Chondrocyte (in vitro differentiated cells): ENCODE measurements around the gene UPB1. TPM values are rescaled to one million over a fixed set of nuclear protein-coding genes. Genes with fewer than 3 reads are reported as not detected.

Experiments
- DNase-seq: peaks from one replicate; pipeline ENCODE4 v3.0.0; 2021; ENCODE audit warnings: mixed read lengths, low spot score
- H3K27ac Mint-ChIP-seq: one replicate; pipeline ENCODE4 v1.8.0; 2021; ENCODE audit warnings: mild to moderate bottlenecking, moderate library complexity, mixed read lengths; ENCODE audit not compliant: unreplicated experiment
- H3K27me3 Mint-ChIP-seq: 2 replicates; pipeline ENCODE4 v1.8.0; 2021; ENCODE audit warnings: low read depth, mixed read lengths
- H3K36me3 Mint-ChIP-seq: 2 replicates; pipeline ENCODE4 v1.8.0; 2021; ENCODE audit warnings: low read depth, mixed read lengths
- H3K4me1 Mint-ChIP-seq: 2 replicates; pipeline ENCODE4 v1.8.0; 2021; ENCODE audit warnings: low read depth, mild to moderate bottlenecking, mixed read lengths
- H3K4me3 Mint-ChIP-seq: one replicate; pipeline ENCODE4 v1.8.0; 2021; ENCODE audit warnings: mild to moderate bottlenecking, moderate library complexity, mixed read lengths; ENCODE audit not compliant: unreplicated experiment
- H3K9me3 Mint-ChIP-seq: 2 replicates; pipeline ENCODE4 v1.8.0; 2021; ENCODE audit warnings: low read depth, mixed read lengths
- CTCF ChIP-seq: fragments of 200-600 bp; sonication (generic); IDR thresholded peaks from 2 replicates; pipeline ENCODE4 v1.5.0; 2021; ENCODE audit warnings: antibody characterized with exemption, mild to moderate bottlenecking, moderate library complexity
- total RNA-seq: library from RNA; stranded (reverse); gene quantifications from 3 replicates; pipeline ENCODE4 v1.2.1, GENCODE V29; 2021

Gene UPB1
- total RNA-seq, 1 donor from 2014 or later, result 0.15 TPM

DNA sequence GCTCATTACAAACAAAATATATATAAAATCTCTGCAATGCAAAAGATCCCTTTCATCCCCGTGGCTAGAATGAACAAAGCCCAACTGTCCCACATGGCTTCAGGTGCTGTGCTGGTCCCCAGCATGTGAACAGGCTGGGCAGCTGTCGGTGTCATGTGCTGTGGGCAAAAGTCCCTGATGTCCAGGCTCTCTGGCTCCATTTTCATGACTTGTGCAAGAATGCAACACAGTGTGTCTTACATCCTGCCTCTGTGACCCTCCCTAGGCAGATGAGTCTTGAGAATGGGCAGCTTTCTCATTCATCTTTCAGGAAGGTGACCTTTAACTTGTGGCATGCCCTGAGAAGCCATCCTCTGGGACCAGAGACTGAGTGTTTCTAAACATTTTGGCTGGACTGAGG is 45.3 kb downstream of the UPB1 start:
- H3K27ac Mint-ChIP-seq, result no peak overlapping the region
- no peaks in the 10 kb centered on the region for H3K9me3 Mint-ChIP-seq
- H3K4me1 Mint-ChIP-seq, result peaks cover 9% of the 10 kb centered on the region
- peaks cover 9% of the 10 kb centered on the region for H3K36me3 Mint-ChIP-seq
- no peak for DNase-seq
- no peak for TF ChIP-seq CTCF
- no peaks in the 10 kb centered on the region for H3K27me3 Mint-ChIP-seq
- no peak overlapping the region for H3K4me3 Mint-ChIP-seq

GRCh38 chr22:24541681-24542515 is 46.8 kb downstream of the UPB1 start:
- Mint-ChIP-seq H3K27me3 (no peaks in the 10 kb centered on the region), H3K9me3 (no peaks in the 10 kb centered on the region), H3K36me3 (peaks cover 15% of the 10 kb centered on the region), H3K27ac (no peak overlapping the region), H3K4me3 (no peak overlapping the region), H3K4me1 (peaks cover 20% of the 10 kb centered on the region)
- no peak for DNase-seq
- TF ChIP-seq CTCF, result no peak

DNA sequence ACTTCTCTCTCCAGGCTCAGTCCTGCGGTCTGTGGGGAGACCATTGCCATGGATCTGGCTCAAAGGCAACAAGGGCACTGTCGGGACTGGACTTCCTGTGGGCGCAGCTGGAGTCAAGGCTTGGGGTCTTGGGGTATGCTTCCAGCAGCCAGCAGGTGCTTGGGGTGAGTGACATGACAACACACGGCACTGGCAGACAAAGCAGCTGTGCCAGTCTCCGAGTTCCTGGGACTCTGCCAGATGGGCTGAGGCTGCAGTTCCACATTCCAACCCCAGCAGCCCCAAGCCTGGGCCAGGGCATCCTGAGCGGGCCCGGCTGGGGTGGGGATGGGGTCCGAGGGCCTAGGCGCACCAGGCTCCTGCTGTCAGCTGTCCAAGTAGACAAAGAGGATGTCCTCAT is 47.5 kb downstream of the UPB1 start:
- H3K4me3 Mint-ChIP-seq, result no peak overlapping the region
- H3K9me3 Mint-ChIP-seq, result no peaks in the 10 kb centered on the region
- H3K27ac Mint-ChIP-seq, result no peak overlapping the region

DNA sequence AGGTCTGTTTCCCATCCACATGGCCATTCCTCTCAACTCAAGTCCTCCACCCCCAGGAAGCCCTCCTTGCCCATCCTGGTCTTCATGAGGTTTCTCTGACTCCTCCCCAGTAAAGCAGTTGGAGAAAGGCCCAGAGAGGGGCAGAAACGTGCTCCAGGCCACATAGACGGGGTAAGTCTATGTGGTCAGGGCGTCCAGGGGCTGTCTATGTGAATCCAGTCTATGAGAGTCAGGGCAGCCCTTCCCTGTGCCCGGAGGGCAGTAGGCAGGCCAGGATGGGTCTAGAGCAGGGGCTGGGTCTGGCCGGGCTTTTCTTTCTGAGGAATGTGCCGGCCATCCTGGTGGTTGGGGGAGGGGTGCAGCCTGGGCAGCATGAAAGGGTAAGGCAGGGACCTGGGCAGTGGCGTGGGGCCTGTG is 48.1 kb downstream of the UPB1 start:
- Mint-ChIP-seq H3K4me3 (no peak overlapping the region), H3K9me3 (no peaks in the 10 kb centered on the region), H3K36me3 (peaks cover 23% of the 10 kb centered on the region), H3K27me3 (no peaks in the 10 kb centered on the region), H3K27ac (no peak overlapping the region), H3K4me1 (peaks cover 20% of the 10 kb centered on the region)
- no peak for DNase-seq
- TF ChIP-seq CTCF, result no peak

More for the DNA sequence above, 47.5 kb downstream of the UPB1 start:
- Mint-ChIP-seq H3K4me1 (peaks cover 20% of the 10 kb centered on the region), H3K27me3 (no peaks in the 10 kb centered on the region), H3K36me3 (peaks cover 20% of the 10 kb centered on the region)
- no peak for TF ChIP-seq CTCF
- no peak for DNase-seq

GRCh38 chr22:24543679-24544243 is 48.6 kb downstream of the UPB1 start:
- H3K27ac Mint-ChIP-seq, result no peak overlapping the region

More at GRCh38 chr22:24543679-24544243, 48.6 kb downstream of the UPB1 start:
- H3K36me3 Mint-ChIP-seq, result peaks cover 23% of the 10 kb centered on the region
- no peak overlapping the region for H3K4me3 Mint-ChIP-seq
- no peaks in the 10 kb centered on the region for H3K27me3 Mint-ChIP-seq
- no peak for DNase-seq
- peaks cover 20% of the 10 kb centered on the region for H3K4me1 Mint-ChIP-seq
- TF ChIP-seq CTCF, result no peak
- H3K9me3 Mint-ChIP-seq, result no peaks in the 10 kb centered on the region
